Omental fat pad (tissue), 4 donors: ENCODE measurements around the gene NAT10. TPM values are rescaled to one million over a fixed set of nuclear protein-coding genes. Genes with fewer than 3 reads are reported as not detected.

ENCODE experiments used
- ATAC-seq: fragments of 150-250 bp; one replicate; pipeline ENCODE4 v1.9.1; 2016; ENCODE audit warnings: mild to moderate bottlenecking, moderate library complexity; ENCODE audit not compliant: low FRiP score
- DNase-seq: peaks from one replicate; pipeline ENCODE4 v3.0.0-alpha.2; 2019; ENCODE audit warnings: low spot score
- CTCF ChIP-seq, 3 donors: fragments of 450-650 bp; IDR thresholded peaks; one replicate each; pipeline ENCODE4 v1.5.1; 2016 to 2017; ENCODE audit warnings: antibody characterized with exemption in 3 of 3, mild to moderate bottlenecking in 3 of 3, moderate library complexity in 2 of 3
- total RNA-seq, 4 donors: library from RNA; depleted of rRNA; stranded (reverse); fragments of >200 nt; gene quantifications; one replicate each; pipeline ENCODE4 v1.1.0, GENCODE V29; 2016

The NAT10 gene
- total RNA-seq, 4 donors from 2014 or later = 26.5 to 52.7 (median 27.7) TPM

GRCh38 chr11:34181251-34181650 lies 75.8 kb downstream of the NAT10 start:
- ATAC-seq (no peak), DNase-seq (no peak)
- TF ChIP-seq CTCF (IDR thresholded peaks at IDR 0.05) = no peak

- ATAC-seq = no peak
- no peak for TF ChIP-seq CTCF (IDR thresholded peaks at IDR 0.05)
- DNase-seq = no peak
Observed at GRCh38 chr11:34181856-34182405, 76.5 kb downstream of the NAT10 start.

- DNase-seq (no peak), ATAC-seq (no peak)
- no peak for TF ChIP-seq CTCF (IDR thresholded peaks at IDR 0.05)
Observed at GRCh38 chr11:34182425-34182824, 77.0 kb downstream of the NAT10 start.

- no peak for ATAC-seq
- no peak for TF ChIP-seq CTCF (IDR thresholded peaks at IDR 0.05)
- DNase-seq = no peak
Observed at GRCh38 chr11:34182921-34183685, 77.7 kb downstream of the NAT10 start.

- no peak for TF ChIP-seq CTCF (IDR thresholded peaks at IDR 0.05)
- no peak for ATAC-seq
- DNase-seq = no peak
Observed at GRCh38 chr11:34183848-34184391, 78.5 kb downstream of the NAT10 start.

- ATAC-seq = no peak
- TF ChIP-seq CTCF (IDR thresholded peaks at IDR 0.05) = no peak
- no peak for DNase-seq
Observed at GRCh38 chr11:34184505-34185015, 79.1 kb downstream of the NAT10 start.
